GM18520 (cell line): Measurements from ENCODE around the gene SMLR1.
"Not testable (repeated sequence)": the region's sequence is repeated elsewhere in the genome, so short reads cannot be mapped to it uniquely, and the experiment has no call there.

Experiments
- ATAC-seq: cut with Tn5 transposase; IDR thresholded peaks from one replicate; pipeline ENCODE4 v1.9.1; 2021; ENCODE audit not compliant: unreplicated experiment

SMLR1 gene

DNA sequence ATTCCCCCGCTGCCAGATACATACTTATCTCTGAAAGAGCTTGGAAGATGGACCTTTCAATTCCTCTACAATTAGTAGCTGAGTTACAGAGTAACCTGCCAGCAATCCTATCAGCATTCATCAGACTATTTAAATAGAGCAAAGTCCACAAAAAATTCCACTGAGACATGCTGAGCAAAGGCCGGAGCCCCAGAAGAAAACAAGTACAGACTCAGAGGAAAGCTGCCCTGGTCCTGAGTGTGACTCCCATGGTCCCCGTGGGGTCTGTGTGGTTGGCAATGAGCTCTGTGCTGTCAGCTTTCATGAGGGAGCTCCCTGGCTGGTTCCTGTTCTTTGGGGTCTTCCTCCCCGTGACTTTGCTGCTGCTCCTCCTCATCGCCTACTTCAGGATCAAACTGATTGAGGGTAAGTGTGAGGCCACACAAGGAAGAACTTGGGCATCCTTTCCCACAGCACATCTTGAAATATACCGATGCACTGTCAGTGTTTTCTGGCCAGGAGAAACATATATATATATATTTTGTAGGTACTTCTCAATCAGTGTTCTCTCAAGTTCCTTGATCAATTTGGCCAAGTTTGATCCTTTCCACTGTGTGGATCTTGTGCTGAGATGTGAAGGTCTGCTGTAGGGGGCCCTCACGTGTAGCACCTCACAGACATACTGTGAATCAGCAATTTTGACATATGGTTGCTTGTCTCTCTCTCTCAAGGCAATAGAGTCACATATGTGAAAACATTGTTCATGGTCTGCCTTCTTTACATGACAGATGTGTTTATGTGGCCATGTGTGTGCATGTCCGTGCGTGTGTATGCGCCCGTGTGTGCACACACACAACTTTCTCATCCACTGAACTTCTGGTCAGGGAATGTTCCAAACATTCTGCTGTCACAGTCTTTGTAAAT is at the start of gene SMLR1:
SMLR1 (plus strand) TSS at position 160 of the 903 bp plus-strand sequence; CDS start at position 168, 8 bp downstream.
- no peak for ATAC-seq

DNA sequence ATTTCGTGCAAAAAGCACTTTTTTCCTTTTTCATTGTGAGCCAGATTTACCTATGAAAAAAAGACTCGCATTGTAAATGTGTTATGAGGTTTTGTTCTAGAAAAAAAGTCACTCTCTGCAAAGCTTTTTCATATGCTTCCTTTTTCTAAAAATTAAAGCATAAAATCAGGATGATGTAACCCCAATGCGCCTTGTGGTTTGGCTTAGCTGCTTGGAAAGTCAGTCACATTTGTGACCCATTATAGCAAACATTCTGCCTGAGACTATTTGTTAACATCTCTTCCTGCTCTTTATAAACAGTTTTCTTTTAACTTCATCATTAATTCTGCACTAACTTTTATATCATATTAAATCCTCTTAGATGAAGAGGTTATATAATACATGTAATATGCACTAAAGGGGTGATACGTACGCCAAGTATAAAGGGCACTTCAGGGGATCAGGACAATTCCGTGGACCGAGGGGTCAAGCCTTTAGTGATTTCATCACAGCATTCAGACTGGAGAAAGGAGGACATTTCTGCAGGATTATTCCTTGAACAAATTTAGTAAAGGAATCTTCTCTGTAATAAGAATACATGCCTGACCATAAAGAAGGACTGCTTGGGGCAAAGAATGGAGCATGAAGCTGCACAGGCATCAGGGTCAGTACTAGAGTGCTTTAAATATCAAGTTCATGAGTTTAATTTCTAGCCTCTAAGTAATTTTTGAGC is 48.1 kb upstream of the SMLR1 start:
- ATAC-seq: no peak

GRCh38 chr6:130779658-130780033 is 47.6 kb upstream of the SMLR1 start:
- ATAC-seq: no peak

GRCh38 chr6:130780122-130780521 is 47.1 kb upstream of the SMLR1 start:
- no peak for ATAC-seq

- peak; percentile 69 for ATAC-seq
These were observed 45.6 kb upstream of the SMLR1 start for GRCh38 chr6:130781557-130781956.

GRCh38 chr6:130783416-130784107 is 43.6 kb upstream of the SMLR1 start:
- ATAC-seq: no peak

DNA sequence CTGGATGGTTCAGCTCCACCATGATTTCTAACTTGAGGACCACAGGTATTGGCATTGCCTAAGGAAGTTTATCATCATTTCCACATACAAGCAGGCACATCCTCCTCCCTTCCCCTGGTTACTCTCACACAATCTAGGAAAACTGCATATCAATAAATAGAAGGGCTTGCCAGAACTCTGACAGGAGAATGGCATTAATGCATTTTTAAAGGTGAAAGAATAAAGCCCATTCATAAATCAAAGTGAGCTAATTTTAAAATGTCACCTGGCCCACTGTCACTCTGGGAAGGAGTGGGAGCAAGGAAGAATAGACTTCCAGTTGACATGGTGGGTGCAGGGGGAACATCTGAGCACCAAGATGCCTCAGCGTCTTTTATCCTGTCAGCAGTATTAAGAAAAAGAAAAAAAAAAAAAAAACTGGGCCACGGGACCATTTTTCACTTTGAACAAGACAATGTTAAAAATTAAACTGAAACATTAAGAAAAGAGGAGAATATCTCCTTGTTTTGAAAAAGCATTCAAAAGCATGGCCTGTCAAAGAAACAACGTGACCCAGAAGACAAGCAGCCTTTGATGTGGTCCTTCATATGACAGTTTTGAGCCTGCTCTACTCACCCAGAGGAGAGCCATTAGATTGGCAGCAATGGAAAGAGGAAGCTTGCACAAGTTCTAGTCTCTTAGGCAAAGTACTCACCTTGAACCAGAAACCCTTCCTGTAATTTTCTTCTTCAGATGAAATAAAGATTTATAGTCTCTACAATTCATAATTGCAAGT is 39.3 kb upstream of the SMLR1 start:
- no peak for ATAC-seq

DNA sequence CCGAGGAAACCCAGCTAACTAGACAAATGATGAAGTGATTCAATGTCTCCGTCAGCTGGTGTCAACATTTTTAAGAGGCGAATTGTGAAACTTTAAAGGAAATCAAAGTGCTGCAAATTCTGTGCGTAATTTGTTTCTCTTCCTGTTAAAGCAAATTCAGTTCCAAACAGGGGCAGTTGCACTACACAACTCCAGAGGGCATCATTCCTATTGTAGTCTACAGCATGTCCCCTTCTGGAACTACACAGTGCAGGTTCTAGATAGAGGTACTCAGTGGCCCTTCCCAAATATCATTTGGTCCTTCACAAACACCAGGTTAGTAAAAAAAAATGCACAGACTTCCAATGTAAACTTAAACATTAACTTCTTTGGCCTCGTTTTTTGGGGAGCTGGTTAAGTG is 38.3 kb upstream of the SMLR1 start:
- no peak for ATAC-seq

DNA sequence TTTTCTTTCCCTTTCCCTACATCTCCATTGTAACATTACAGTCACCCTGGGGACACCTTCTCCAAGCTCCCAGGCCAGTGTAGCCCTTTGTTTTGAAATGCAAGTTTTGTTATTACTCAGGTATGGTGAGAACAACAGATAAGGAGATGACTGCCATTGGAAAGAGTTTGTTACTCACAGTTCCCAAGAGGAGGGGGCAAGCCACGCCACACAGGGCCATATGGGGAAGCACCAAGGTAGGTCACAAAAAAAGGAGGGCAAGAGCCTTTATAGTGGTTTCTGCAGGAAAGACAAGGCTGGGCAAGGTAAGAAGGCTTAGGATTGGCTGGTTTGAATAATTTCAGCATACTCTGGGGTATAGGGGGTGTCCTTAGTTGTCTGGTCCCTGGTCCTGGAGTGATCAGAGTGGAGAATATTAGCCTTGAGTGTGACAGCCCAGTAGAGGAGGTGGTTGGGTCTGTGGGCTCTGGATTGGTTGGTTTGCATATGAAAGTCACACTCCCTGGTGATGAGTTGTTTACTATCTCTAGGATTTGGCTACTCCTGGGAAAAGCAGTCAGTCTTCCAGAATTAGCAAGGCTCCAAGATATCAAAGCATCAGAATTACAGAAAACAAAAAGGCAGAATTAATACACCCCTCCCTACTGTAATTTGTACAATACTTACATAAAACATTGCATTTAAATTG is 33.1 kb upstream of the SMLR1 start:
- no peak for ATAC-seq

DNA sequence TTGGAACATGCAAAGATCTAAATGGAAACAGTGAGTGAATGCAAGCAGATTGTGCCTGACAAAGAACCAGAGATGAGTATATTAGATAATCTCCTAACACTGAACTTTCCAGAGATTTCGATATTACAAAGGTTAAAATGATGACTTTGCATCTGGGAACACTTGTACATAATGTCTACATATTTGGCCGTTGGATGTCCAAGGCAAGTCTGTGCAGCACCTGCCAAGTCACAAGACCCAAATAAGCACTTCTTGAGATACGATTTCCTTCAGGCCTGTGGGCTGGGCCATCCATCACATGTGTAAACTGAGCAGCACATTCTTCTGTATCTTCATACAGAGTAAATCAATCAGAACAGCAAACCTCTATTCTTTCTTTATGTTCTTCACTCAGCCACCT is 32.5 kb upstream of the SMLR1 start:
- no peak for ATAC-seq

- no peak for ATAC-seq
These were observed 30.8 kb upstream of the SMLR1 start for GRCh38 chr6:130796313-130796905.

GRCh38 chr6:130797061-130797460 is 30.1 kb upstream of the SMLR1 start:
- ATAC-seq: no peak

- not testable (repeated sequence) for ATAC-seq
These were observed 25.8 kb upstream of the SMLR1 start for GRCh38 chr6:130801368-130801767.

GRCh38 chr6:130810307-130811030 is 16.7 kb upstream of the SMLR1 start:
- ATAC-seq: no peak

DNA sequence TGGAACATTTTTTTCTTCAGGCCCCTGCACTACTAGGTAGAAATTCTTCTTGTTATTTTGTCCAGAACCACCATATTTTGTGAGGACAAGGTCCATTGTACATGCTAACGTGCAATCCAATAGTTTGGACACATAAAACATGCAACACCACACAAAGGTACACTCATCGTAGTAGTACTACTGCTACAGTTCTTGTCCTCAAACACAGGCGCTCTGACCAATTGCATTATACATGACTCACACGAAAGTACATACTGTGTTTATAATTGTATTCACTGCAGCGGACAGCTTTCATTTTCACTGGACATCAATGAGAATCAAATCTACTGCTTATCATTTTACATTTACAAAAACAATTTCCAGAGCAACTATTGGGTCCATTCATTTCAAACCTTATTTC is 15.3 kb upstream of the SMLR1 start:
- no peak for ATAC-seq

DNA sequence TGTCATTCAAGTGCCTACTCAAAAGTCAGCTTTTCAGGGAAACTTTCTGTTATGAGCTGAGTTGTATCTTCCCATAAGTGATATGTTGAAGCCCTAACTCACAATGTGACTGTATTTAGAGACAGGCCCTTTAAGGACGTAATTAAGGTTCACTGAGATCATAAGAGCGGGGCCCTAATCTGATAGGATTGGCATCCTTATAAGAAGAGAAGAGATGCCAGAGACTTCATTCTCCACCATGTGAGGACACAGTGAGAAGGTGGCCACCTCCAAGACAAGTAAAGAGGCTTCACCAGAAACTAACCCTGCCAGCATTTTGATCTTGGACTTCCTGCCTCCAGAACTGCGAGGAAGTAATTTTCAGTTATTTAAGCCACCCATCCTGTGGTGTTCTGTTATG is 12.7 kb upstream of the SMLR1 start:
- no peak for ATAC-seq

- no peak for ATAC-seq
These were observed 11.8 kb upstream of the SMLR1 start for GRCh38 chr6:130815200-130816071.

- no peak for ATAC-seq
These were observed 4.5 kb upstream of the SMLR1 start for GRCh38 chr6:130822736-130823135.
